Left renal cortex interstitium (tissue), 4 donors: Measurements from ENCODE around the gene CD58. TPM values are rescaled to one million over a fixed set of nuclear protein-coding genes. Genes with fewer than 3 reads are reported as not detected.

Experiments used
- DNase-seq, 4 donors: peaks; one replicate each; pipeline ENCODE4 v3.0.0-alpha.2; 2013; ENCODE audit warnings: low read depth in 4 of 4, low spot score in 2 of 4, missing footprints in 1 of 4
- polyA plus RNA-seq, 4 donors: library from polyadenylated mRNA; unstranded; fragments of 120-200 nt; gene quantifications; one replicate each; pipeline ENCODE4 v1.2.1, GENCODE V29; 2013; ENCODE audit not compliant: insufficient read length in 4 of 4

Gene CD58
- polyA plus RNA-seq, 4 donors: 15.0 to 18.8 (median 15.8) TPM

DNA sequence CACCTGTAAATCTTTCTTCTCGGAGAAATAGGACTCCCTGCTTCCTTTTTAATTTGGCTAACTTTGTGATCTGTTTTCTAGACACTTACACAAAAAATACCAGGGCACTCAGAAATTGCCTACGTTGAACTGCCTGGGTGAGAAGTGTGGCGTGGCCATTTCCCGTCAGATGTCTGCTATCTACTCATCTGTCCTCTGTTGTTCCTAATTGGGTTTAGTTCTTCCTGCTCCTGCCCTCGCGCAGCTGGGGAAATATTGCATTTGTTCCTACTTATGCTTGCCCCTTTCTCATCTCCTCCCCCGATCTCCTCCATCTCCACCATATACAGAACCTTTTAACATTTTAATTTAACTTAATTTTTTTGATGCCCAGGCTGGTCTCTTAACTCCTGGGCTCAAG is 55.1 kb downstream of the CD58 start:
- DNase-seq: no peak

- no peak for DNase-seq
Measured at GRCh38 chr1:116514708-116515525, 55.9 kb downstream of the CD58 start.

GRCh38 chr1:116513956-116514355 is 56.9 kb downstream of the CD58 start:
- DNase-seq: no peak

- no peak for DNase-seq
Measured at GRCh38 chr1:116511459-116512019, 59.3 kb downstream of the CD58 start.

GRCh38 chr1:116510361-116510760 is 60.5 kb downstream of the CD58 start:
- DNase-seq: no peak

DNA sequence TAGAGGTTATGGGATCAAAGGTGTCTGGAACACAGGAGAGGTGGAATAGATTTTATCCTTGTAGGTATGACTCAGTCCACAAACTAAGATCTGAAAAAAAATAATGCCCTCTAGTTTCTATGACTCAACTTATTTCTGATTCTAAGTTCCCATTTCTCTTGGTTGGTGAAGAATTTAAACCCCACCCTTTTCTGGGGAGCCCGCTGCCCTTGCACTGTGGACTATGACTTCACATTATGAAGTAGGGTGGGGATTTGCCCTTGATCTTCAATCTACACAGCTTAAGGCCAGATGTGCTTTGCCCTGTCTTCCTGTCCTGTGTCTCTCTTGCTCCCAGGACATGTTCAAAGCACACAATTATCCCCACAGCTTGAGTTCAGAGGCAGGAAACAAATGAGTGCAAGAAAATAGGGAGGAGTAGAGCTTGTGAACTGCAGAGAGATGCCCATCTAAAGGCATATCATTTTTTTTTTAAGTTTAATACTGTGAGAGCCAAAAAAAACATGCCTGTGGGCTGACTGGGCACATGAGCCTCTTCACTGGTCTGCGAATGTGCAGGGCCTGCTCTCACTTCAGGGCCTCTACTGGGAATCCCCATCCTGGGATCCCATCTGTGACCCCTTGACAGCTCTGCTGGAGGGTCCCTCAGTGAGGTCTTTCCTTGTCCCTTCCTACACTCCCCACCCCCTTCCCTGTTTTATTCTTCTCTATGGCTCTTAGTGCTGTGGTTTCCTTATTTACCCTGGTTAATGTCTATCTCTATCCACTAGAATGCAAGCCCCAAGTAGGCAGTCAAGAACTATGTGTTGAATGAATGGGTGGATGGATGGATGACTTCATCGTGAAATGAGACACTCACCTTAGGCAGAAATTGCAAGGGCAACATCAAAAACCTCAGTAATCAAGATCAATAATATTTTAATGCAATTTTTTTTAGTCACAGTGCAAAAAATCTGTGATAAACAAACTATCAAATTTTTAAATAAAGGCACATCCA is 61.5 kb downstream of the CD58 start:
- no peak for DNase-seq

GRCh38 chr1:116508085-116508983 is 62.5 kb downstream of the CD58 start:
- DNase-seq: no peak

DNA sequence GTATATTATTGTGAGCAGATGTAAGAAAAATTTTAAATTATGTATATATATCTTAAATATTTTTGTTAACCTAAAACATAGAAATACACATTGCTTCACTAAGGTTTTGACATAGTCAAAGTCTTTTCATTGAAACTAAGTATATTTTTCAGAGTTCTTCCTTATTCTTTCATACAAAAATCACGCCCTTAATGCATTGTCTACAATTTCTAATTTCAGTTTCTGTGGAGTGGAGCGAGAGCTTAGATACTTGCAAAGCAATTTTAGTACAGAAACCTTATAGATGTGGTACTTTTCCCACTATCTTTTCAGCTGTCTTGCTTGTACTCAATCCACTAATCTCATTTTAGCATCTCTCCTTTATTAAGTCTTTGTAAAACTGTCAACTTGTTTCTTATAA is 63.2 kb downstream of the CD58 start:
- DNase-seq: no peak

- DNase-seq: no peak
Measured at GRCh38 chr1:116506132-116507004, 64.5 kb downstream of the CD58 start.

GRCh38 chr1:116504308-116505156 is 66.3 kb downstream of the CD58 start:
- no peak for DNase-seq

- no peak for DNase-seq
Measured at GRCh38 chr1:116503546-116504307, 67.1 kb downstream of the CD58 start.

- no peak for DNase-seq
Measured at GRCh38 chr1:116502671-116503314, 68.0 kb downstream of the CD58 start.

DNA sequence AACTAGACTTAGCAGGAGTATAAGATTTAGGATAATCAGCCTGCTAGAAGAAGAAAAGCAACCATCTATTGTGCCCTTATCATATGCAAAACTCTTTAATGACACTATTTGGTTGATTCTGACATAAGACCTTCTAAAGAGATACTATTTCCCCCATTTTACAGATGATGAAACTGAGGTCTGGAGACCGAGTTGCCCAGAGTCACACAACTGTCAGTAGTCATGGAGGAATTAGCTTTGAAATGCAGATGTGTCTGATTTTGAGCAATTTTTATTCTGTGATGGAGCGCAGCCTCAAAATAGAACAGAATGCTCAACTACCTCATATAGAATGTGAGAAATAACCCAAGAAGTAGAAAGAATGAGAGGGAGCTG is 69.0 kb downstream of the CD58 start:
- no peak for DNase-seq

GRCh38 chr1:116501125-116501869 is 69.5 kb downstream of the CD58 start:
- no peak for DNase-seq

- no peak for DNase-seq
Measured at GRCh38 chr1:116498789-116499628, 71.8 kb downstream of the CD58 start.
